SK-N-SH (cell line): Measurements from ENCODE around the gene FRY.

Source experiments
- ELF1 ChIP-seq: IDR thresholded peaks from 2 replicates; pipeline ENCODE4 v1.4.0; 2012
- EZH2phosphoT487 ChIP-seq: fragments of 200-600 bp; sonication (generic); IDR thresholded peaks from 2 replicates; pipeline ENCODE4 v1.6.1; 2017; ENCODE audit warnings: low read depth, mixed run types, mild to moderate bottlenecking, antibody characterized with exemption, moderate library complexity, borderline replicate concordance
- JUND ChIP-seq: IDR thresholded peaks from 2 replicates; pipeline ENCODE4 v1.4.0; 2012
- POLR2AphosphoS5 ChIP-seq: IDR thresholded peaks from 2 replicates; pipeline ENCODE4 v1.6.1; 2012; ENCODE audit warnings: low read depth, low read length
- RAD21 ChIP-seq: IDR thresholded peaks from 2 replicates; pipeline ENCODE4 v1.6.1; 2012; ENCODE audit warnings: mild to moderate bottlenecking, low read length
- RCOR1 ChIP-seq: fragments of 150-350 bp; IDR thresholded peaks from 2 replicates; pipeline ENCODE4 v1.6.1; 2017; ENCODE audit warnings: antibody characterized with exemption, low read length
- RFX5 ChIP-seq: IDR thresholded peaks from 2 replicates; pipeline ENCODE4 v1.6.1; 2012; ENCODE audit warnings: mild to moderate bottlenecking, improper control_type of control experiment, low read length
- TEAD4 ChIP-seq: IDR thresholded peaks from 2 replicates; pipeline ENCODE4 v1.4.0; 2012; ENCODE audit warnings: mild to moderate bottlenecking, borderline replicate concordance; ENCODE audit not compliant: insufficient read depth
- USF2 ChIP-seq: fragments of 150-350 bp; IDR thresholded peaks from 2 replicates; pipeline ENCODE4 v1.6.1; 2017; ENCODE audit warnings: antibody characterized with exemption, low read length, low read depth, borderline replicate concordance
- TF ChIP-seq, protein P1 (sequence below): fragments of 200-600 bp; sonication (generic); IDR thresholded peaks from 2 replicates; pipeline ENCODE4 v1.6.1; 2017; ENCODE audit warnings: antibody characterized with exemption, mild to moderate bottlenecking, moderate library complexity

DNA sequence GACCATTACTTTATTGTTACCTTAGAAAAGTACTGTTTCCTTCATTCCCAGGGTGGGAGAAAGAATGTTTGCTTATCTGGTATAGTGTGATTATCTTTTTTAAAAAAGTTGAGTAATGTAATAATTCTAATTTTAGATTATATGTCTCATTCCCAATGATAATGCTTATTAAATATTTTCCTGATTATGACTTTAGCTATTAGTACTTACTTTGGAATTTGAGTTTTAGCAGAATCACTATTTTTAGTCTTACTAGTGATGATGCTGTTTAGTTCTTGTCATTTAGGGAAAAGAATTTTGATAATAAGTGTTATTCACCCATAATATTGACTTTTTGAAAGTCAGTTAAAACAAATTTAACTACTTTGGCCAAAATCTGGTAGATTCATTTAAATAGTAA is 95.2 kb downstream of the FRY start:
- TF ChIP-seq, protein P1, sequence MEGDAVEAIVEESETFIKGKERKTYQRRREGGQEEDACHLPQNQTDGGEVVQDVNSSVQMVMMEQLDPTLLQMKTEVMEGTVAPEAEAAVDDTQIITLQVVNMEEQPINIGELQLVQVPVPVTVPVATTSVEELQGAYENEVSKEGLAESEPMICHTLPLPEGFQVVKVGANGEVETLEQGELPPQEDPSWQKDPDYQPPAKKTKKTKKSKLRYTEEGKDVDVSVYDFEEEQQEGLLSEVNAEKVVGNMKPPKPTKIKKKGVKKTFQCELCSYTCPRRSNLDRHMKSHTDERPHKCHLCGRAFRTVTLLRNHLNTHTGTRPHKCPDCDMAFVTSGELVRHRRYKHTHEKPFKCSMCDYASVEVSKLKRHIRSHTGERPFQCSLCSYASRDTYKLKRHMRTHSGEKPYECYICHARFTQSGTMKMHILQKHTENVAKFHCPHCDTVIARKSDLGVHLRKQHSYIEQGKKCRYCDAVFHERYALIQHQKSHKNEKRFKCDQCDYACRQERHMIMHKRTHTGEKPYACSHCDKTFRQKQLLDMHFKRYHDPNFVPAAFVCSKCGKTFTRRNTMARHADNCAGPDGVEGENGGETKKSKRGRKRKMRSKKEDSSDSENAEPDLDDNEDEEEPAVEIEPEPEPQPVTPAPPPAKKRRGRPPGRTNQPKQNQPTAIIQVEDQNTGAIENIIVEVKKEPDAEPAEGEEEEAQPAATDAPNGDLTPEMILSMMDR, result no peak
- TF ChIP-seq RCOR1 (no peak), RFX5 (no peak), ELF1 (no peak), JUND (no peak), USF2 (no peak), EZH2phosphoT487 (no peak), RAD21 (no peak), POLR2AphosphoS5 (no peak), TEAD4 (no peak)
